ENCODE results near the gene PC. TPM values are rescaled to one million over a fixed set of nuclear protein-coding genes. Genes with fewer than 3 reads are reported as not detected.

The PC gene
- total RNA-seq, 1 experiment from 2014 or later, result 22.5 TPM

DNA sequence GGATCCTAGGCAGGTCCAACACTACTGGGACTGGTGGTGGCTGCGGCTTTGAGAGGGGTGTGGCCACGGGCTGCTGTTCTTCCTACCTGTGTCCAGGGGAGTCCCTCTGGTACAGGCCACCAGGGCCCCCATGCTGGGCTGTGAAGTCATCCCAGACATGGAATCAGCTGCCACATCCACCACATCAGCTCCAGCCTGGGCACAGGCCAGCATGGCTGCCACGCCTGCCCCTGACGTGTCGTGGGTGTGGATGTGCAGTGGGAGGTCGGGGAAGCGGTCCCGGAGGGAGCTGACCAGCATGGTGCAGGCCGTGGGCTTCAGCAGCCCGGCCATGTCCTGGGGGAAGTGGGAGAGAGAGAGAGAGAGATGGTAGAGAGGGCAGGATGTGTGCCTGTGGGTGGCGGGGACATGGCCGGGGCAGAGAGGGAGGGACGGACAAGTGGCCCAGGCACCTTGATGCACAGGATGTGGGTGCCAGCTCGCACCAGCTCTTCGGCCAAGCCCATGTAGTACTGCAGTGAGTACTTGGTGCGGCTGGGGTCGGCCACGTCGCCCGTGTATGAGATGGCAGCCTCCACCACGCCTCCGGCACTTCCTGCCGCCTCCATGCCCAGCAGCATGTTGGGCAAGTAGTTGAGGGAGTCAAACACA is 107.5 kb downstream of the PC start:
- peaks cover 2% of the 10 kb centered on the region; the same call in 1 of the 2 replicates for H3K36me3 ChIP-seq (ENCODE audit: control insufficient read depth, insufficient read depth, low read length)
- peaks cover 8% of the 10 kb centered on the region for H3K4me1 Mint-ChIP-seq (ENCODE audit: low read depth, unreplicated experiment)
- POLR2A ChIA-PET, result interaction anchor here (0.5 kb wide), 1 partner anchor 244 kb away, joined by 3 read pairs; no protein-coding TSS in a partner anchor
- intact Hi-C loops (cut with micrococcal nuclease; ENCODE audit: unreplicated experiment), result no loop called here
- H3K4me3 Mint-ChIP-seq (ENCODE audit: unreplicated experiment), result no peak overlapping the region
- peaks cover 5% of the 10 kb centered on the region for H3K4me1 ChIP-seq
- no peak overlapping the region for H3K4me3 ChIP-seq (ENCODE audit: low read depth, low read length)
- H3K27me3 Mint-ChIP-seq (ENCODE audit: insufficient read depth, unreplicated experiment), result no peaks in the 10 kb centered on the region
- no peaks in the 10 kb centered on the region for H3K9me3 ChIP-seq
- BruUV-seq (replicated peaks), result no TSS peak
- peak in 1 of 2 experiments; percentile 45 for DNase-seq
- CTCF ChIA-PET, result no interaction called here
- TF ChIP-seq, protein P1, sequence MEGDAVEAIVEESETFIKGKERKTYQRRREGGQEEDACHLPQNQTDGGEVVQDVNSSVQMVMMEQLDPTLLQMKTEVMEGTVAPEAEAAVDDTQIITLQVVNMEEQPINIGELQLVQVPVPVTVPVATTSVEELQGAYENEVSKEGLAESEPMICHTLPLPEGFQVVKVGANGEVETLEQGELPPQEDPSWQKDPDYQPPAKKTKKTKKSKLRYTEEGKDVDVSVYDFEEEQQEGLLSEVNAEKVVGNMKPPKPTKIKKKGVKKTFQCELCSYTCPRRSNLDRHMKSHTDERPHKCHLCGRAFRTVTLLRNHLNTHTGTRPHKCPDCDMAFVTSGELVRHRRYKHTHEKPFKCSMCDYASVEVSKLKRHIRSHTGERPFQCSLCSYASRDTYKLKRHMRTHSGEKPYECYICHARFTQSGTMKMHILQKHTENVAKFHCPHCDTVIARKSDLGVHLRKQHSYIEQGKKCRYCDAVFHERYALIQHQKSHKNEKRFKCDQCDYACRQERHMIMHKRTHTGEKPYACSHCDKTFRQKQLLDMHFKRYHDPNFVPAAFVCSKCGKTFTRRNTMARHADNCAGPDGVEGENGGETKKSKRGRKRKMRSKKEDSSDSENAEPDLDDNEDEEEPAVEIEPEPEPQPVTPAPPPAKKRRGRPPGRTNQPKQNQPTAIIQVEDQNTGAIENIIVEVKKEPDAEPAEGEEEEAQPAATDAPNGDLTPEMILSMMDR (IDR thresholded peaks at IDR 0.05; ENCODE audit: insufficient read depth in 1 of 2, low read depth in 1 of 2, low read length in 1 of 2, severe bottlenecking in 1 of 2, unreplicated experiment in 1 of 2), result no peak
- H3K27me3 ChIP-seq (replicated peaks; ENCODE audit: control insufficient read depth, insufficient read depth, low read length), result no peaks in the 10 kb centered on the region
- H3K36me3 Mint-ChIP-seq (ENCODE audit: insufficient read depth, unreplicated experiment), result peaks cover 36% of the 10 kb centered on the region
- no peak overlapping the region for H3K27ac Mint-ChIP-seq (ENCODE audit: unreplicated experiment)
- no peaks in the 10 kb centered on the region for H3K9me3 Mint-ChIP-seq (ENCODE audit: unreplicated experiment)

DNA sequence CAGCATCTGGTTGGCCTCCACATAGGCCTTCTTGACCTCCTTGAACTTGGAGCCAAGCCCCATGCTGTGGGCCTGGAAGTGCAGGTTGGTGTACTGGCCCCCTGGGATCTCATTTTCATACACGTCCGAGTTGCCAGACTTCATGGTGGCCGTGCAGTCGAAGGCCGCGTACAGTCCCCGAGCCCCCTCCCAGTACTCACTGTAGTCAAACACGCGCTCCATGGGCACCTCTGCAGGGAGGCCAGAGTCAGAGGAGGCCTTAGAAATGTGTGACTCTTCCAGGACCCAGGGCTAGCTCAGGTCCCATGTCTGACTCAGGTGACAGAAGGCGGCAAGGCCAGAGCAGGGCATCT is 108.0 kb downstream of the PC start:
- Histone ChIP-seq H3K27me3 (replicated peaks; ENCODE audit: control insufficient read depth, insufficient read depth, low read length) (no peaks in the 10 kb centered on the region), H3K36me3 (ENCODE audit: control insufficient read depth, insufficient read depth, low read length) (peaks cover 2% of the 10 kb centered on the region), H3K4me3 (ENCODE audit: low read depth, low read length) (no peak overlapping the region), H3K4me1 (peaks cover under 1% of the 10 kb centered on the region; the same call in 1 of the 2 replicates), H3K9me3 (no peaks in the 10 kb centered on the region)
- Mint-ChIP-seq H3K36me3 (ENCODE audit: insufficient read depth, unreplicated experiment) (peaks cover 37% of the 10 kb centered on the region), H3K27me3 (ENCODE audit: insufficient read depth, unreplicated experiment) (no peaks in the 10 kb centered on the region), H3K4me1 (ENCODE audit: low read depth, unreplicated experiment) (peaks cover 8% of the 10 kb centered on the region), H3K9me3 (ENCODE audit: unreplicated experiment) (no peaks in the 10 kb centered on the region), H3K4me3 (ENCODE audit: unreplicated experiment) (no peak overlapping the region), H3K27ac (ENCODE audit: unreplicated experiment) (no peak overlapping the region)
- DNase-seq, result no peak
- intact Hi-C loops (cut with micrococcal nuclease; ENCODE audit: unreplicated experiment), result no loop called here
- no TSS peak for BruUV-seq (replicated peaks)
- CTCF ChIA-PET, result no interaction called here
- POLR2A ChIA-PET, result no interaction called here
- TF ChIP-seq, protein P1 (IDR thresholded peaks at IDR 0.05; ENCODE audit: insufficient read depth in 1 of 2, low read depth in 1 of 2, low read length in 1 of 2, severe bottlenecking in 1 of 2, unreplicated experiment in 1 of 2), result no peak

DNA sequence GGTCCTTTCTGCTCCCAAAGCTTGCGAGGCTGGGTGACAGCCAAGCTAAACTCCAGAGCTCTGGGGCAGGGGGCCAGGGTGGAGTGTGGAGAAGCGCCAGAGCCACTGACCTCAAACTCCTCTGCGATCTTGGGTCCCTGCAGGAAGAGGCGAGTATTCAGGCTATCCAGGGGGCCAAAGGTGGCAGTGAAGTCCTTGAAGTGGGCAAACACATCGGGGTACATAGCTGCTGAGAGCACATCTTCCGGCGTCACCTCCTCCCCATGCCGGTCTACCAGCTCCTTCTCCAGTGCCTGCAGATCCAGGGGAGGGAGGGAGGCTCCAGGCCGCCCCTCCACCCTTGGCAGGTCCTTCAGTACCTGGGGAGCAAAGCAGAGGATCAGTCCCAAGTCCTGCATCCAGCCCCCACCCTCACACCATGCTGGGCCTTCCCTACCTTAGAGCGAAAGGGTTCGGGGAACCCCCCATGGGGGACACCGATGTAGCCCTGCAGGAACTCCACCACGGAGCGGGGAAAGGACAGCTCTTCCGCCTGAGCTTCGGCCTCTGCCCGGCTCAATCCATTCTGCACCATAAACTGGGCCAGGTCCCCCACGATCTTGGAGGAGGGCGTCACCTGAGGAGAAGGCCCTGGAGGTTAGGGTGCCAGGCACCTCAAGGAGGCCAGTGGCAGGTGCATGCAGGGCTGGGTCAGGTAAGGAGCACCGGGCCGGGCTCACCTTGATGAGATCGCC is 108.5 kb downstream of the PC start:
- CTCF ChIA-PET, result no interaction called here
- H3K27me3 ChIP-seq (replicated peaks; ENCODE audit: control insufficient read depth, insufficient read depth, low read length), result no peaks in the 10 kb centered on the region
- H3K4me3 ChIP-seq (ENCODE audit: low read depth, low read length), result no peak overlapping the region
- intact Hi-C loops (cut with micrococcal nuclease; ENCODE audit: unreplicated experiment), result no loop called here
- H3K4me3 Mint-ChIP-seq (ENCODE audit: unreplicated experiment), result no peak overlapping the region
- H3K9me3 Mint-ChIP-seq (ENCODE audit: unreplicated experiment), result no peaks in the 10 kb centered on the region
- H3K9me3 ChIP-seq, result no peaks in the 10 kb centered on the region
- TF ChIP-seq, protein P1 (IDR thresholded peaks at IDR 0.05; ENCODE audit: insufficient read depth in 1 of 2, low read depth in 1 of 2, low read length in 1 of 2, severe bottlenecking in 1 of 2, unreplicated experiment in 1 of 2), result no peak
- H3K36me3 ChIP-seq (ENCODE audit: control insufficient read depth, insufficient read depth, low read length), result peaks cover 5% of the 10 kb centered on the region
- DNase-seq, result peak in 1 of 2 experiments; percentile 43
- peaks cover 41% of the 10 kb centered on the region for H3K36me3 Mint-ChIP-seq (ENCODE audit: insufficient read depth, unreplicated experiment)
- BruUV-seq (replicated peaks), result no TSS peak
- POLR2A ChIA-PET, result interaction anchor here (0.5 kb wide), 1 partner anchor 172 kb away, joined by 3 read pairs; no protein-coding TSS in a partner anchor
- no peak overlapping the region for H3K27ac Mint-ChIP-seq (ENCODE audit: unreplicated experiment)
- H3K4me1 ChIP-seq, result no peaks in the 10 kb centered on the region
- H3K4me1 Mint-ChIP-seq (ENCODE audit: low read depth, unreplicated experiment), result peaks cover 8% of the 10 kb centered on the region
- H3K27me3 Mint-ChIP-seq (ENCODE audit: insufficient read depth, unreplicated experiment), result no peaks in the 10 kb centered on the region

Measured in Caco-2 (cell line).